Measurements from ENCODE around the gene KIFC1. TPM values are rescaled to one million over a fixed set of nuclear protein-coding genes. Genes with fewer than 3 reads are reported as not detected.

The KIFC1 gene
- total RNA-seq, 1 experiment from 2014 or later: 73.8 TPM

- peak overlapping the region in 1 of 3 experiments; percentile 67; a peak in 2 of 7 replicates for H3K27ac Mint-ChIP-seq
- Histone ChIP-seq H2BK120ac (ENCODE audit: low read depth, low read length, poor library complexity, severe bottlenecking) (no peak overlapping the region), H3K79me2 (ENCODE audit: insufficient read depth, low read length) (no peaks in the 10 kb centered on the region), H3K56ac (ENCODE audit: insufficient read length, low read depth, low read length) (no peak overlapping the region), H3T11ph (ENCODE audit: low read length) (no peak overlapping the region), H3K14ac (ENCODE audit: insufficient read depth, low read length) (no peak overlapping the region), H3K9me3 (ENCODE audit: control insufficient read depth, low read depth, low read length) (no peaks in the 10 kb centered on the region), H3K27me3 (ENCODE audit: insufficient read depth, low read length) (no peaks in the 10 kb centered on the region), H3K4me1 (ENCODE audit: insufficient read depth, low read length) (no peaks in the 10 kb centered on the region; the same call in 1 of the 2 replicates), H3K23ac (ENCODE audit: insufficient read length, low read depth, low read length) (no peak overlapping the region), H3K79me1 (ENCODE audit: insufficient read depth, low read depth, low read length, poor library complexity, severe bottlenecking) (no peaks in the 10 kb centered on the region), H2BK15ac (ENCODE audit: low read depth, low read length) (no peak overlapping the region), H3K23me2 (ENCODE audit: insufficient read length, low read depth, low read length, poor library complexity, severe bottlenecking) (no peaks in the 10 kb centered on the region), H2AK5ac (ENCODE audit: insufficient read length, low read length) (no peak overlapping the region), H2BK5ac (ENCODE audit: insufficient read length, low read length) (no peak overlapping the region), H3K4ac (ENCODE audit: low read depth, low read length) (no peak overlapping the region), H3K4me2 (ENCODE audit: insufficient read depth, insufficient read length, low read length) (no peak overlapping the region), H4K20me1 (ENCODE audit: control insufficient read depth, insufficient read depth, insufficient read length) (no peaks in the 10 kb centered on the region), H4K5ac (ENCODE audit: insufficient read length, low read depth, low read length) (no peak overlapping the region), H3K27ac (ENCODE audit: insufficient read length, low read depth, low read length) (no peak overlapping the region), H2BK20ac (ENCODE audit: low read depth, low read length, poor library complexity, severe bottlenecking) (no peak overlapping the region), H3K9ac (ENCODE audit: extremely low read depth, insufficient read length, low read length) (no peak overlapping the region), H2BK12ac (ENCODE audit: insufficient read length, low read depth, low read length) (no peak overlapping the region), H4K91ac (ENCODE audit: insufficient read length, low read depth, low read length) (no peak overlapping the region), H2AFZ (ENCODE audit: low read length) (peak overlapping the region; percentile 23), H4K8ac (replicated peaks; ENCODE audit: insufficient read length, low read depth, low read length) (no peak overlapping the region), H3K18ac (ENCODE audit: insufficient read length, low read depth, low read length) (no peak overlapping the region)
- H3K9me3 Mint-ChIP-seq: no peaks in the 10 kb centered on the region
- DNase-seq: no peak
- peaks cover 28 to 37% of the 10 kb centered on the region in 2 experiments for H3K4me1 Mint-ChIP-seq
- no peak overlapping the region for H3K4me3 Mint-ChIP-seq
- WGBS (ENCODE audit: extremely low coverage, insufficient read length, low lambda C conversion rate): no CpG with 5 or more reads among the region's 9 CpGs
- H3K27me3 Mint-ChIP-seq (ENCODE audit: low read depth): no peaks in the 10 kb centered on the region
- no peak for TF ChIP-seq CTCF (conservative IDR thresholded peaks at IDR 0.05)
- no peaks in the 10 kb centered on the region for H3K36me3 Mint-ChIP-seq (ENCODE audit: insufficient read depth in 1 of 3, low read depth in 3 of 3)
Observed at GRCh38 chr6:33375143-33375671, 16.4 kb upstream of the KIFC1 start.
